HepG2 (cell line): ENCODE data around the gene PSMC3IP. TPM values are rescaled to one million over a fixed set of nuclear protein-coding genes. Genes with fewer than 3 reads are reported as not detected.

Experiments
- ATF3 ChIP-seq: sonication (generic); formaldehyde crosslinking; IDR thresholded peaks from 2 replicates; pipeline ENCODE4 v1.4.0; 2020; ENCODE audit warnings: missing genetic modification reagents
- BCL3 ChIP-seq: sonication (generic); formaldehyde crosslinking; IDR thresholded peaks from 2 replicates; pipeline ENCODE4 v1.5.1; 2020; ENCODE audit warnings: mild to moderate bottlenecking, missing genetic modification reagents, moderate library complexity
- CHD4 ChIP-seq: fragments of 200-600 bp; sonication (generic); IDR thresholded peaks from 2 replicates; pipeline ENCODE4 v1.7.0; 2017; ENCODE audit warnings: mild to moderate bottlenecking, low read length, borderline replicate concordance
- FOXJ3 ChIP-seq: sonication (generic); formaldehyde crosslinking; IDR thresholded peaks from 2 replicates; pipeline ENCODE4 v1.4.0; 2020; ENCODE audit warnings: missing genetic modification reagents, mild to moderate bottlenecking, borderline replicate concordance
- IKZF4 ChIP-seq: sonication (generic); formaldehyde crosslinking; IDR thresholded peaks from 2 replicates; pipeline ENCODE4 v1.5.1; 2020; ENCODE audit warnings: borderline replicate concordance, mild to moderate bottlenecking, low read depth, missing genetic modification reagents; ENCODE audit errors: not compliant biosample characterization
- LRRFIP1 ChIP-seq: sonication (generic); formaldehyde crosslinking; conservative IDR thresholded peaks from 2 replicates; pipeline ENCODE4 v1.4.0; 2020; ENCODE audit warnings: missing genetic modification reagents
- NFE2L2 ChIP-seq: fragments of 150-350 bp; IDR thresholded peaks from 2 replicates; pipeline ENCODE4 v1.6.1; 2014; ENCODE audit warnings: low read length
- PAF1 ChIP-seq: IDR thresholded peaks from 2 replicates; pipeline ENCODE4 v1.6.1; 2016; ENCODE audit warnings: missing genetic modification reagents, missing compliant biosample characterization
- SP1 ChIP-seq, 2 experiments: fragments of 450-650 bp in 1 of 2; sonication (generic) in 1 of 2; formaldehyde crosslinking in 1 of 2; IDR thresholded peaks; 2 replicates each; pipeline versions ENCODE4 v1.4.0 to v1.6.1; 2016 to 2020; ENCODE audit warnings: missing genetic modification reagents in 1 of 2
- TBL1XR1 ChIP-seq: fragments of 150-350 bp; IDR thresholded peaks from 2 replicates; pipeline ENCODE4 v1.6.1; 2014; ENCODE audit warnings: borderline replicate concordance, low read length; ENCODE audit not compliant: partially characterized antibody
- THAP7 ChIP-seq: sonication (generic); formaldehyde crosslinking; IDR thresholded peaks from 2 replicates; pipeline ENCODE4 v1.8.1; 2023; ENCODE audit warnings: mild to moderate bottlenecking, missing genetic modification reagents
- ZC3H13 ChIP-seq: sonication (generic); formaldehyde crosslinking; IDR thresholded peaks from 2 replicates; pipeline ENCODE4 v1.8.1; 2023; ENCODE audit warnings: mild to moderate bottlenecking, missing genetic modification reagents, moderate library complexity
- ZFP90 ChIP-seq: sonication (generic); formaldehyde crosslinking; IDR thresholded peaks from 2 replicates; pipeline ENCODE4 v1.8.0; 2022; ENCODE audit warnings: missing genetic modification reagents, mild to moderate bottlenecking, inconsistent platforms, borderline replicate concordance
- ZNF281 ChIP-seq: sonication (generic); formaldehyde crosslinking; IDR thresholded peaks from 2 replicates; pipeline ENCODE4 v1.4.0; 2020; ENCODE audit warnings: missing genetic modification reagents, borderline replicate concordance
- ZNF337 ChIP-seq: sonication (generic); formaldehyde crosslinking; IDR thresholded peaks from 2 replicates; pipeline ENCODE4 v1.5.1; 2020; ENCODE audit warnings: missing genetic modification reagents, low read depth, mild to moderate bottlenecking, borderline replicate concordance
- ZNF557 ChIP-seq: sonication (generic); formaldehyde crosslinking; IDR thresholded peaks from 2 replicates; pipeline ENCODE4 v1.4.0; 2020; ENCODE audit warnings: missing genetic modification reagents
- ZNF570 ChIP-seq: sonication (generic); formaldehyde crosslinking; IDR thresholded peaks from 2 replicates; pipeline ENCODE4 v1.4.0; 2020; ENCODE audit warnings: mild to moderate bottlenecking, missing genetic modification reagents, borderline replicate concordance
- ZNF615 ChIP-seq: sonication (generic); formaldehyde crosslinking; IDR thresholded peaks from 2 replicates; pipeline ENCODE4 v1.5.0; 2020; ENCODE audit warnings: mild to moderate bottlenecking, missing genetic modification reagents, borderline replicate concordance
- ZNF670 ChIP-seq: sonication (generic); formaldehyde crosslinking; IDR thresholded peaks from 2 replicates; pipeline ENCODE4 v1.8.0; 2022; ENCODE audit warnings: mild to moderate bottlenecking, missing genetic modification reagents, borderline replicate concordance
- ZSCAN29 ChIP-seq: sonication (generic); formaldehyde crosslinking; conservative IDR thresholded peaks from 2 replicates; pipeline ENCODE4 v1.4.0; 2020; ENCODE audit warnings: mild to moderate bottlenecking, missing genetic modification reagents
- polyA plus RNA-seq, 8 experiments: library from polyadenylated mRNA; depleted of rRNA in 3 of 8; stranded (reverse) in 7 of 8; unstranded in 1 of 8; fragments of >200 nt; fragmentation: Illumina TruSeq in 4 of 8; extraction: Trizol in 4 of 8; gene quantifications; 2 replicates each; pipeline versions ENCODE4 v1.2.1 to v1.2.3, GENCODE V29; 2011 to 2016; ENCODE audit warnings: low read depth in 4 of 8, missing spikeins in 1 of 8, mixed read lengths in 1 of 8; ENCODE audit not compliant: insufficient read depth in 1 of 8
- total RNA-seq, 5 experiments: library from RNA; depleted of rRNA; stranded (reverse); fragments of >200 nt; fragmentation: Illumina TruSeq; extraction: Trizol; gene quantifications; 2 replicates each; pipeline ENCODE4 v1.2.3, GENCODE V29; 2016; ENCODE audit warnings: low read depth in 1 of 5

Gene PSMC3IP
- total and polyA plus RNA-seq, 2 of the 13 experiments (the other 11 are each of a cell fraction or from before 2014, with no cell fraction given) = 6.5 to 22.4 TPM

GRCh38 chr17:42577532-42578281, at the start of gene PSMC3IP (continued):
- TF ChIP-seq PAF1 (CRISPR knock-in tag) (no peak), ZNF281 (CRISPR knock-in tag) (no peak), NFE2L2 (no peak), IKZF4 (CRISPR knock-in tag) (peak; percentile 73), BCL3 (CRISPR knock-in tag) (peak; percentile 58; the same call in 1 of the 2 replicates), ZNF570 (CRISPR knock-in tag) (peak; percentile 26; the same call in 1 of the 2 replicates), ZNF337 (0 out of 2 replicates have a peak, but pooled peaks have one; percentile 81), ZNF557 (CRISPR knock-in tag) (no peak), CHD4 (no peak), ZSCAN29 (peak; percentile 28; the same call in 1 of the 2 replicates), TBL1XR1 (peak; percentile 37), ATF3 (no peak), ZC3H13 (peak; percentile 96), LRRFIP1 (0 out of 2 replicates have a peak, but pooled peaks have one; percentile 66), THAP7 (peak; percentile 76), SP1 (IDR thresholded peaks at IDR 0.05) (no peak), SP1 (CRISPR knock-in tag; IDR thresholded peaks at IDR 0.05) (peak; percentile 38; the same call in 1 of the 2 replicates), ZFP90 (CRISPR knock-in tag) (peak; percentile 41; the same call in 1 of the 2 replicates), ZNF615 (peak; percentile 18; the same call in 1 of the 2 replicates), FOXJ3 (peak; percentile 25; the same call in 1 of the 2 replicates), ZNF670 (CRISPR knock-in tag) (no peak)
